ENCODE results near the gene THY1.
"Not testable (repeated sequence)": the region's sequence is repeated elsewhere in the genome, so short reads cannot be mapped to it uniquely, and the experiment has no call there.

THY1 gene

DNA sequence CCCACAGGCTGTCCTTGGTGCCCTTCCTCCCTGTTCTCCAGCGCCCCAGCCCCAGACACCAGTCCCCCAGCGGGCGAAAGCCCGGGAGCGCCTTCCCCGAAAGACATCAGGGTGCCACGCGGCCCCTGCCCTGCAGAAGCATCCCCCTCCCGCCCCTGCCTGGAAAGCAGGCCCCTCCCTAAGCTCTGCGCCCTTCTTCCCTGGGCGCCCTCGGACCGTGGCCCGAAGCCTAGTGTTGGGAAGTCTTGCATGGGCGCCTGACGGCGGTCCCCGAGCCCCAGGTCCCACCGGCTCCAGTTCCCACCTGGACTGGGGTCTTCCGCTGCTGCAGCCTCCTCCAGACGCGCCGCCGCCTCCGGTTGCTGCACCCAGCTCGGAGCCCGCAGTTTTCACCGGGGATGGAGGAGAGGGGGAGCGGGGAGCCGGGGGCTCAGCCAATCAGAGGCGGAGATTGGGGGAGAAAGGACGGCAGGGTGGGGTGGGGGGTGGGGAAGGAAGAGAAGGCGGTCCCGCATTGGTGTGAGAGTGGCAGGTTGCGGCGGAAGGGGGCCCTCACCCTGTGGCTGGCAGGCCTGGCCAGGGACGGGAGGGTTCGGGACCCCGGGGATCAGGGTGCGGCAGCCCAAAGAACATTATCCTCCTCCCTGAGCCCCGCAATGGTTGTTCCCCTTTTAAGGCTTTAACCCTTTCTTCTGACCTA is at the start of gene THY1:
Gene THY1, minus strand, starts transcription at position 364 of the 700 bp plus-strand sequence. CDS start 2,267 bp downstream, outside the sequence.
- DNase-seq, result no peak

DNA sequence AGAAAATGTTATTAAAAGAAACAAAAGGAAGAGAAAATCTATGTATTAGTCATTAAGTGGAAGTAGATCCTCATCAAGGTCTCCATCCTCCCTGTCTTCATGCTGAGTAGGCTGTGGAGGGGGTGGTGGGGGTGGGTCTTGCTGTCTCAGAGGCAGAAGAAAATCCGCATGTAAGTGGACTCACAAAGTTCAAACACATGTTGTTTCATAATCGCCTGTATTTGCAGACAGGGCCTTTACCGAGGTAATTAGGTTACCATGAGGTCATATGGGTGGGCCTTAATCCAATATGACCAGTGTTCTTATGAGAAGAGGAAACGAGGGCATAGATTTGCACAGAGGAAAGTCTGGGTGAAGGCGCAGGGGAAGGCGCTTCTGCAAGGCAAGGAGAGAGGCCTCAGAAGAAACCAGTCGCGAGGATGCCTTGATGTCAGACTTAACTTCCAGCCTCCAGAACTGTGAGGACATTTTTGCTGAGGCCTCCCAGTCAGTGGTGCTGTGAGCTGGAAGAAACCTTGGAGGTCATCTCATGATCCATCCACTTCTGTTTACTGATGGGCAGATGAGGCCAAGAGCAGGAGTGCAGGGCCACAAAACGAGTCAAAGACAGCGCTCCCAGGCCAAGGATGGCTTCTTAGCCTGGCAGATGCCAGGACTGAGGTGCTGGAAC is 49.3 kb upstream of the THY1 start:
- DNase-seq, result no peak

DNA sequence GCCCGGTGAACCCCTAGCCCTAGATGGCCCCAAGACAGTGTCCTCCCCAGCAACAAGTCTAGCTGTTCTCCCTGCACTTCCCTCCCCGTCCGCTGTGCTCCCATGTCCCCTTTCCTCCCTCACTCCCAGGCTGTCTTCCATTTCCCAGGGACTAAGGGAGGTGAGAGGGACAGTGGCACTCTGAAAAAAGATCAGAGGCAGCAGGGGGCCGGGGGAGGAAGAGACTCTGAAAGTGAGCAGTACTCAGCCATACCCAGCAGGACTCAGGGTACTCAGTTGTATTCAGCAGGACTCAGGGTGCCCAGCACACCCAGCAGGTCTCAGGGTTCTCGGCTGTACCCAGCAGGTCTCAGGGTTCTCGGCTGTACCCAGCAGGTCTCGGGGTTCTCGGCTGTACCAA is 48.4 kb upstream of the THY1 start:
- DNase-seq, result no peak

DNA sequence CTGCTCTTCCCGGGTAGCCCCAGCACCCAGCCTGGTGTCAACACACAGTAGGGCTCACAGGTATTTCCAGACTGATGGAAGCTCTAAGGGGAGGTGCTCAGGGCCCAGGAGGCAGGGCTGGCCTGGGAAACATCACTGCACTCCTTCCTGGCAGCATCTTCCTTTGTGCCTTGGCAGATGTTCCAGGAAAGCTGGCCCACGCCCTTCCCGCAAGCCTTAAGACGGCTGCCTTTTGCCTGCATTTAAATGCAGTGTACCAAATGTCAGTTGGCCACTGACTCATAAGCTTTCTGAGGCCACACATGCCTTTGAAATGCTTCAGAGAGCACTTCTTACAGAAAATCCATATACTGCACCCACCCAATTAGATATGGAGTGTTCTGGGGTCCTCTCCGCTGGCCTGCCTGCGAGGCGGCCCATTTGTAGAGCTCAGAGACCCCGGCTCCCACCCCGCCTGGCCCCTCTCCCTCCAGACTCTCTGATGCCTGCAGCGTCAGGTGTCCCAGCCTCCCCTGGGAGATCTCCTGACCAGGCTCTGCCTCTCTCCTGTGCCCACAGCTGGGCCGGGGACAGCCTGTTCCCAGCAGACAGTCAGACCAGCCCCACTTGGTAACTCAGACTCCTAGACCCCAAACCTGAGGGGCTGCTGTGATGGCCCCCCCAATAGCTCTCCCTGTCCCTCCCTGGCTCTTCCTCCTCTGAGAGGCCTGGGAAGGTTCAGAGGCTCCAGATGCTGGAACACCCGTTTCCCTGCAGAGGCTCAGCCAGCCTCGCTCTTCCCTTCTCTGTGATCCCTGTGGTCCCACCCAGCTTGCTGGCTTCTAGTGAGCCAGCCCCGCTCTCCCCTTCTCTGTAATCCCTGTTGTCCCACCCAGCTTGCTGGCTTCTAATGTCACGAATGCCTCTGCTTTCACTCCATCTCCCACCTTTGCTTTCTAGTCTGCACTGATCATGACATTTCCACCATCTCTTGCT is 47.6 kb upstream of the THY1 start:
- no peak for DNase-seq

DNA sequence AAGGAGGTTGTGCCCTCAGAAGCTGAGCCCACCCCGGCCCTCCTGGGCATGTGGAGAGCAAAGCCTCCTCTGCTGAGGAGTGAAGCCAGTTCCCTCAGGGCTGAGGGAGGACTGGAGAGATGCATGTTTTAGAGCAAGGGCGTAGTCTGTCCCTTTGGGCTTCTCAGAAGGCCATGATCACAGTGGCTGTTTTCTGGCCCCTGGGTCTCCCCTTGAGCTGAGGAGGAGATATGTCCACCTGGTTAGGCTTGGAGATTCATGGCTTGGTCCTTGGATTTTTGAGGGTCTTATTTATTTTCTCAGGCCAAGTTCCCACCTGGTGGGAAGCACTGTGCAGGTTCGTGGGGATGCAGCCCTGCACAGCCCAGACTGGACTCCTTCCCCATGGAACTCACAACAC is 46.5 kb upstream of the THY1 start:
- DNase-seq, result no peak

DNA sequence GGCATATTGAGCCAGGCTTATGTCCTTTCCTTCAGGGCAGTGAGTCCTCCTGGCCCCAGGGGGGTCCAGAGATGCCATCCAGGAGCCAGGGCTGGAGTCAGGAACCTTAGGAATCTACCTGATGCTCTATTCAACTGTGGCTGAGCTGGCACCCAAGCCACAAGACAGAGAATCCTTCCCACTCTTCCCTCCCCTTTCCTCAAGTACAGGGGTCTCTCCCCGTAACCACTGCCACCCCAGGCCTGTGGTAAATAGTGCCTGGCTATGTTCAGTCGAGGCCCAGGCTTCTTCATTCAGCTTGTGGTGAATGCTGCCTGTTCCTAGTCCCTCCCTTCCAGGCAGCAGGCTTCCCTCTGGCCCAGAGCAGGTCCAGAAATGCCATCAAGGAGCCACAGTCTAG is 45.5 kb upstream of the THY1 start:
- DNase-seq, result no peak

DNA sequence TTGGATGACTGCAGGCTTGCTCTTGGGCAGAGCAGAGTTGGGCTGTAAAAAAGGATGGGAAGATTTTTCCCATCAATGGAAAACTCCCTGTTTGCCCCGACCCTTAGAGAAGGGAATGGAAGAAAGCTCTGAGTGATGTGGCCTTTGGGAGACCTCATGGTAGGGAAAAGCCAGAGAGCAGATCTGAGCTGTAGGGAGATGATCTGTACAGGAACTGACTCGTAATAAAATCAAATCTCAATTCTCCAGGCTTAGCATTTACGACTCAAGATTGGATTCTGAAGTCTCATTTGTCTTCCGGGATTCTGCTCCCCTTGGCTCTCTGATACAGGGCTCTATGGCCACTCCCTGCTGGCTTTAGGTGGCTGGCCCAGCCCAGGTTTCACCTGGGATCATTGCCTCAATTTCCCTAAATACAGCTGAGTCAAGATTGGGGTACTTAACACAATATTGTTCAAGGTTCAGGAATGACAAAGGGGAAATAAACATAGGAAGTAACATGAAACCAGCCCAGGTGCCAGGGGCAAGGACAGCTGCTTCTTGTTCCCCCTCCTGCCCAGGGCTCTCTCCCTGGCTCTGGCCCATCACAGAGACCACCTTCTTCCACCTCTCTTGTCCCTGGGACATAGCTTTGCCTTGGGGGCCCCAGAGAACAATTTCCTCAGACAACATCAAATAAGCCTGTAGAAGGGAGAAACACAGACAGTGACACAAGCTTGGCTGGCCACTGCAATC is 38.4 kb upstream of the THY1 start:
- no peak for DNase-seq

DNA sequence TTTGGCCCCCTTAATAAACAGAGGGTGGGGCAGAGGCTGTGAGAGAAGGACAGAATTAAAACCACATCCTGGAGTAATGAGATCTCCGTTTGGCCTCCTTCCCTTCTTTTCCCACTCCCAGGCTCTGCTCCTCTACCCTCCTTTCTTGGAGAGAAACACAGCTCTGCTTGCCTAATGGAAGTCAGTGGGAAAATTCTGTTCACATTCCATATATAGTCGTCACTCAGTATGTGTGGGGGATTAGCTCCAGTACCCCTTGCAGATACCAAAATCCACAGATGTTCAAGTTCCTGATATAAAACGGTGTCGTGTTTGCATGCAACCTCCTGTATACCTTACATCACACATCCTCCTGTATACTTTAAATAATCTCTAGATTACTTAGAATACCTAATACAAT is 37.6 kb upstream of the THY1 start:
- DNase-seq, result no peak

DNA sequence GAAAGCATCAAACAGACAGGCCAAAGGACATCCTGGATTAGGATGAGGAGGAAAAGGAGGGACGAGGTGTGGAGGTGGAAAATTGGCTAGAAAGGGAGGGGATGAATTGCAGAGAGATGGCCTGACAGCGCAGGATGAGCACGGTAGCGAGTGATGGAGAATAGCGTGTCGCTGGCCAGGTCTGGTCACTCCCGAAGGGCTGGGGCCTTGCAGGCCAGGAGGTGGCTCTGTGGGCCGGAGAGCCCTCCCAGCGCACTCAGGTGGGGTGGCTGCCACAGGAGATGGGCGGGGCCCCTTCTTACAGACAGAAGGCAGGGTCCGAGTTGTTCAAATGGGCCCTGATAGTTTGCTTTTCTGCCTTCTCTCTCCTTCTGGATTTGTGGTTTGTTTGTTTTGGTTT is 37.1 kb upstream of the THY1 start:
- DNase-seq, result no peak

DNA sequence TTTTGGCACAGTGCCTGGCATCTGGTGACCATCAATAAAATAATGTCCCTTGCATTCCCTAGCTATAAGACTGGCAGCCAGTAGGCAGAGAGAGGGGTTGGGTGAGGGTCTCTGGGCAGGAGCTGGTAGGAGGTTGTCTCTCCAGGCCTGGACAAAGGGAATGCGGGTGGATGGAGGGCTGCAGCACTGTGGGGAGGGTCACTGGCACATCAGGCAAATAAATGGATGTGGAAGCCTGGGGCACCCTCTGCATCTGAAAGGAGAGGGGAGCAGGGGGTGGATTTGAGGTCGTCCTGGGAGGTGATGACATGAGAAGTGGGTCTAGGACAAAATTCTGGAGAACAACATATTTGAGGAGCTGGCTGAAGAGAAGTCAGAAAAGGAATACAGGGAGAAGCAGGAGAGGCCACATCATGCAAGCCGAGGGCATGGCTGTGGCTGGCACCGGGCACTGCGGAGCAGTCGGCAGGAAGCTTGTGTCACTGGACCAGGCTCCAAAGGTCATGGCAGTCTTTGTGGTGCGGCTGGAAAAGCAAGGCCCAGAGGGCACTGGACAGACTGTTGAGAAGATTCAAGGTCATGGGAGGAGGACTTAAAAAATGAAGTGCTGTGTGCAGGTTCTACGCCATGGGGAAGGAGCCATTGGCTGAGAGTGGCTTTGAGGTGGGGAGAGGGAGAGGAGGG is 36.5 kb upstream of the THY1 start:
- no peak for DNase-seq

DNA sequence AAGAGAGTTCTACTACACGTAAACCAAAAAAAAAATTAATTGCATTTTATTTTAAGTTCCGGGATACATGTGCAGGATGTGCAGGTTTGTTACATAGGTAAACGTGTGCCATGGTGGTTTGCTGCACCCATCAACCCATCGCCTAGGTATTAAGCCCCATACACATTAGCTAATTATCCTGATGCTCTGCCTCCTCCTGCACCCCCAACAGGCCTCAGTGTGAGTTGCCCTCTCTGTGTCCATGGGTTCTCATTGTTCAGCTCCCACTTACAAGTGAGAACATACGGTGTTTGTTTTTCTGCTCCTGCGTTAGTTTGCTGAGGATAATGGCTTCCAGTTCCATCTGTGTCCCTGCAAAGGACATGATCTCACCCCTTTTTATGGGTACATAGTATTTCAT is 32.7 kb upstream of the THY1 start:
- DNase-seq, result not testable (repeated sequence)

DNA sequence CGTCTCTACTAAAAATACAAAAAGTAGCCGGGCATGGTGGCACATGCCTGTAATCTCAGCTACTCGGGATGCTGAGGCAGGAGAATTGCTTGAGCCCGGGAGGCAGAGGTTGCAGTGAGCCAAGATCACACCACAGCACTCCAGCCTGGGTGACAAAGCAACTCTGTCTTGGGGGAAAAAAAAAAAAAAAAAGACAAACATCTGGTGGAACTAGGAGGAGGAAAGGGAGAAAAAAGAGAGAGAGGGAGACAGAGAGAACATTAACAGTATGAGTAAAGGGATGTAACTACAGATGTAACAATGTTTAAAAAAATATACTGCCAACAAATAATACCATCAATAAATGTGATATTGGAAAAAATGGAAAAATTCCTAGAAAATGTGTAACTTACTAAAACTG is 32.3 kb upstream of the THY1 start:
- DNase-seq, result not testable (repeated sequence)

DNA sequence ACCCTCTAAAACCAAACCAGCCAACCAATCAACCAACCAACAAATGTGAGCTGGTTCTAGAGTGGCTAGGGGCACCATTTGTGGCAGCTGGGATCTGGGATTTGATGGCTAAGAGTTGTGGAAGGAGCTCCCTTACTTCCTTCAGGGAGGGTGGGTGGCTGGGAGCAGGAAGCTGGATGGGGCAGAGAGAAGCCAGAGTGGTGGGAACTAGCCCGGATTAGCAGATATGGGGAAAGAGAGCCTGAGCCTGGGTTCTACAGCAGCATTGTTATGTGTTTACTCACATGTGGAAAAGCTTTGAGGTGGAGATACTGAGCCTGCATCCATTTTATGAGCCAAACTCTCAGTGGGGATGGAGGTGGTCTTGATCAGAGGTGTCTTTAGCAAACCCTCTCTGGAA is 30.9 kb upstream of the THY1 start:
- DNase-seq, result no peak

DNA sequence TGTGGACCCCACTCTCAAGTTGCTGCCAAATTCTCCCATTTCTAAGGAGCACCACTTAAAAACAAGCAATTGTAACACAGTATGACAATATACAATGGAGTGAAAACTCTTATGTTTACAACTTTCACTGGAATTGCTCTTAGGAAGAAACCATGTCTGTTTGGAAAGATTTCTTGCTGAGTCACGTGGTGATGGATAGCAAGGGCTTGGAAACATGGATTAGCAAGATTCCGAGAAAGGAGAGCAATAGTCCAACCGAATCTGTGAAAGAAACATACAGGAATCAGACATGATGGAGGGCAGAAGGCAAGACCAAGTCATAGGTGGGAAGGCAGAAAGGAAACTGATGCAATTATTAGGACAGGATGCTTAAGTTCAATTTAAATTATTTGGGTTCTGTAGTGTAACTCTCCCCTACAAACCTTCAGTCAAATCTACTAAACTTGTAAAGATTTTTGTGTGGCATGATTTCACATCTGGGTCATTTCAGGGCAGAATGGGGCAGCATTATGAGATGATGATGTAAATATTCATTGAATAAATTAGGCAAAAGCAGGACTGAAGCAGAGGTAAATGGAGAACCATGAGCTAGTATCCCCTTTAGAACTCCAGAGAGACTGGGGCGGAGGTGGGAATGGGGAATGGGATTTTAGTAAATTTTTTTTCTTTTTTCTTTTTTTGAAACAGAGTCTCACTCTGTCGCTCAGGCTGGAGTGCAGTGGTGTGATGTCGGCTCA is 27.8 kb upstream of the THY1 start:
- no peak for DNase-seq

DNA sequence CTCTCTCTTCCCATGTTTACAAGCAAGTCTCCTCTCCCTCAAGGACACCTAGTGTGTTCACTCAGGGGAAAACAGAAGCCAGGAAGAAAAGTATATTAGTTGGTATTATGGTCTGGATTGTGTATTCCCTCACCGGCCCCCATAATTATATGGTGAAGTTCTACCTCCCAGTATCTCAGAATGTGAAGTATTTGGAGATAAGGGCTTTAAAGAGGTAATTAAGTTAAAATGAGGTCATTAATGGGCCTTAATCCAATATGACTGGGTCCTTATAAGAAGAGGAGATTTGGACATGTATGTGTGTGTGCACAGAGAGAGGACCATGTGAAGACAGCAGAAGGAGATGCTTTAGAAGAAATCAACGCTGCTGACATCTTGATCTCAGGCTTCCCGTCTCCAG is 26.5 kb upstream of the THY1 start:
- DNase-seq, result no peak

DNA sequence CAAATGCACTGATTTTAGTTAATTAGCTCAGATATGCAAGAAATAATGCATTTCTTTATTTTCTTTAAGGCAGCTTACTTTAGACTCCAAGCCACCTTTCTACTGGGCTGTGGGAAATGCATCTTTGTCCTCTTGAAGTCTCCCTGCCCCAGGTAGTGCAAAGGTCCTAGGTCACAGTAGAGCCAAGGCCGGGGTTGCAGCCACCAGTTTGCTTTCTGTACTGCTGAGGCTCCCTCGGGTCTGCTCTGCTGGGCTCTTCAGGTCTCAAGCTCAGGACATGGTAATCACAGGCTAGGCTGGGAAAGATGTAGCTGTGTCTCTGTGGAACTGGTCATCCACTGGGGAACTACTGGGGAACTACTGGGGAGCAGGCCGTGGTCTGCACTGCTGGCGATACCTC is 25.4 kb upstream of the THY1 start:
- no peak for DNase-seq

DNA sequence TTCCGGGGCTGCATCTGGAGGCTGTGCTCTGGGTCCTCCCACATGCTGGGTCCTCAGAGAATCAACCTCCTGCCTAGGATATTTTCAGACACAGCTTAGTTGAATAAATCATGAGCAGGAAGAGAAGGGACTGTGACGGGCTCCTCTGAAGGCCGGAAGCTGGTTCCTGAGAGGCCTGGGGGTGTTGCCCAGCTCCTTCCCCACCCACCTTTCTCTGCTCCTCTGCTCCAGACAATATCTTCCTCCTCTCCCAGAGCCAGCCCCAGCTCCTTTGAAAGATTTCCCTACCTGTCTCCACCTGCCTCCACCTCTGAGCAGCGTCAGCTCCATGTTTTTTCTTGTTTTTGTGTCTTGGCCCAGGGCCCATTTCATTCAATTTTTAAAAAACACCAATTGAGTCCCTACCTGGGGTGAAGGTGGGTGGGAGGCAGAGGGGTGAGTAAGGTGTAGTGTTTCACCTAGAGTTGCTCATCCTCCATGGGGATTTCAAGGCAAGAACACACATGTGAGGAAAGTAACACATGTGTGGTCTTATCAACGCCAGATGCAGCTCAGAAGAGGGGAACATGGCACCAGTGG is 24.8 kb upstream of the THY1 start:
- no peak for DNase-seq

DNA sequence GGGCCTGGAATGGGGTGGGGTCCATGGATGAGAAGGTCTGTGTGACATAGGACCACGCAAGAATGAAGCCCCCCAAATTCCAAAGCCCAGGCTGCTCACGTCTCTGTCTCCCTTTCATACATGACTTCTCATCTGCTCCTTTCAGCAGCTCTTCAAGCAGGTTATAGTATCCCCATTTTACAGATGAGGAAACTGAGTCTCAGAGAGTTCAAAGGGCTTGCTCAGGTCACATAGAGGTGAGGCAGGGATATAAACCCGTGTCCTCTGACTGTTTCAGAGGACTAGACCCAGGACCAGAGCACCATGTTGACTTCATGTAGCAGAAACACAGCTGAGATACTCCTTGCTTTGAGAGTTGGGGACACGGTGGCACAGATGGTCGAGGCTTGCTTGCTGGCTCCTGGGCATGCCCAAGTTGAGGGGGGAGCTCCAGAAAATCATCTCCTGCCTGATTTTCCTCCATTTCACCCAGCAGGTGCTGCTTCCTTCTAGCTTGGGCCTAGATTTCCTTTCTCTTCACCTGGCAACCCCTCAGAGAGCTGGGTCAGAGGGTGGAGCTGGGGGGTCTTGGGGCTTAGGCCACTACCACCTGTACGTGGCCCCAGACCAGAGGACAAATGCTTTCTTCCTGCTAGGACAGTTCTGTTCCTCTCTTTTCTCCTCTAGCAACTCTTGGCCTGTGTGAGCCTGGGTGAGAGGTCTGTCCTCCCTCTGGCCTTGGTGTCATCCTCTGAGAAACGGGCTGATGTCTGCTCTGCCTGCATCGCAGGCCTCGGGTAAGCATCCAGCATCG is 24.1 kb upstream of the THY1 start:
- no peak for DNase-seq

DNA sequence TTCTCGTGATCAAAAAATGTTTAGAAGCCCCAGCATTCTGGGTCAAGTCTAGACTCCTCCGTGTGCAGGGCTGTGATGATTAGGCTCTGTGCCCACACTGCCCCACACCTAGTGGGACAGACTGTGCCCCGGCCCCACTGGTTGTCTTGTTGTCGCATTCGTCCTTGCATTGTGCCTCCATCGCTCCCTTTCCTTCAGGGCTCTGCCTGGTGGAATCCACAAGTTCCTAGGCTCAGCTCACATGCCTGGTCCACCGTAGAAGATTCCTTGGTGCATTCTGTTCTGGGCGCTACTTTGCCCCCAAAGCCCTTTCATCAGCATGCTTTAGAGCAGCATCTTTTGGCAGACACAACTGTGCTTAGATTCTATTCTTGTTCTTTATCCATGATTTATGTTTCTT is 23.5 kb upstream of the THY1 start:
- DNase-seq, result no peak

DNA sequence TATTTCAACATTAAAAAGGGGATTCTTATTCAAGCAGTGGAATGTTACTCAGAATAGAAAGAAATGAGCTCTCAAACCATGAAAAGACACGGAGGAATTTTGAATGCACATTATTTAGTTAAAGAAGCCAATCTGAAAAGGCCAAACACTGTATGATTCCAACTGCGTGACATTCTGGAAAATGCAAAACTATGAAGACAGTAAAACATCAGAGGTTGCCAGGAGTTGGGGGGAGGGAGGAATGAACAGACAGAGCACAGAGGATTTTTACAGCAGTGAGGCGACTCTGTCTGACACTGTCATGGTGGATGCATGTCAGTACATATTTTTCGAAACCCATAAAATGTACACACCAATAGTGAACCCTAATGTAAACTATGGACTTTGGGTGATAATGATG is 22.9 kb upstream of the THY1 start:
- DNase-seq, result no peak
